Measurements from ENCODE around the gene BATF3.
"Not testable (repeated sequence)": the region's sequence is repeated elsewhere in the genome, so short reads cannot be mapped to it uniquely, and the experiment has no call there.

The BATF3 gene

DNA sequence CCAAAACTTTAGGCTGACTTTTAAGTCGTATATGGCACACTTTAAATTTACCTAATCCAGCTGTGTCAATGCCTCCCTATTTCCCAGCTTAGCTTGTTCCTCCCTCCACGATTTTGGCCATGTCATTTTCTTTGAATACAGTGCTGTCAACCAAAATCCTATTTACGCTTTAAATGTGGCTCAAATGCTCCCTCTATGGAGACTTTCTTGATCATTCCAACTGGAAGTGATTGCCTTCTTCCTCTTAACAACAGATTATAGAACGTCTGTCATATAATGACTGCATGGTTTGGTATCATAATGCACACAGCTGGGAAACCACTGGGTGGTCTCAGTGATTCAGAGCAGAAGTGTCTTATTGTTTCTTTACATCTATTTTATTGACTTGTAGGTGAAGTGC, 18.9 kb upstream of the BATF3 start:
- no peak for ATAC-seq
- H3K9me3 Mint-ChIP-seq, result no peaks in the 10 kb centered on the region
- no peaks in the 10 kb centered on the region for H3K27me3 Mint-ChIP-seq
- H3K4me3 Mint-ChIP-seq, result no peak overlapping the region
- no peak overlapping the region for H3K27ac Mint-ChIP-seq
- H3K4me1 Mint-ChIP-seq, result peaks cover 28% of the 10 kb centered on the region
- H3K36me3 Mint-ChIP-seq, result no peaks in the 10 kb centered on the region

DNA sequence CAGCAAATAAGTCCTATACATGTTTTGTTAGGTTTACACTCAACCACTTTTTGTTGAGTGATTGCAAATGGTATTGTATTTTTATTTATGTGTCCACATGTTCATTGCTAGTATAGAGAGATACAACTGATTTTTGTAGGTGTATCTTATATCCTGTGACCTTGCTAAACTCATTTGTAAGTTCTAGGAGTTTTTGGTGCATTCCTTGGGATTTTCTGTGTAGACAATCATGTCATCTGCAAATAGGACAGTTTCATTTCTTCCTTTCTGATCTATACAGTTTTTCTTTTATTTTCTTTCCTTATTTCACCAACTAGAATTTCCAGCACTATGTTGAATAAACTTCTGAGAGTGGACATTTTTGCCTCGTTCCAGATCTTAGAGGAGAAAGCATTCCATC, 16.5 kb upstream of the BATF3 start:
- Mint-ChIP-seq H3K36me3 (no peaks in the 10 kb centered on the region), H3K4me3 (no peak overlapping the region), H3K27ac (no peak overlapping the region), H3K9me3 (no peaks in the 10 kb centered on the region), H3K4me1 (peaks cover 25% of the 10 kb centered on the region), H3K27me3 (no peaks in the 10 kb centered on the region)
- ATAC-seq, result no peak

DNA sequence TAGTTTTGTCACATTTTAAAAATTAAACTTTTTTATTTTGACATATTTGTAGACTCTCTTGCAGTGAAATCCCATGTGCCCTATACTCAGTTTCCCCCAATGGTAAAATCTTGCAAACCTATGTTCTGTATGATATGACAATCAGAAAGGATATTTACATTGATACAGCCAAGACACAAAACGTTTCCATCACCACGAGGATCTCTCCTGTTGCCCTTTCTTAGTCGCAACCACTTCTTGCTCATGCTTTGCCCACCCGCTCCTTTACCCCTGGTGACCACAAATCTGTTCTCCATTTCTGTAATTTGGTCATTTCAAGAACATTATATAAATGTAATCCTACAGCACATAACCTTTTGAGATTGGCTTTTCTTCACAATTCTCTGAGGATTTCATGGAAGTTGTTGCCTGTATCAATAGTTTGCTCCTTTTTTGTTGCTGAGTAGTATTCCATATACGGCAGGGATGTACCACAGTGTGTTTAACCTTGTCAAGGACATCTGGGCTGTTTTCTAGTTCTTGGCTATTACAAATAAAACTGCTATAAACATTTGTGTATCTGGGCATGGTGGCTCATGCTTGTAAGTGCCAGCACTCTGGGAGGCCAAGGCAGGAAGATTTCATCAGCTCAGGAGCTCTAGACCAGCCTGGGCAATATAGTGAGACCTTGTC, 14.0 kb upstream of the BATF3 start:
- Mint-ChIP-seq H3K4me3 (no peak overlapping the region), H3K27ac (peak overlapping the region; percentile 83), H3K36me3 (no peaks in the 10 kb centered on the region), H3K27me3 (no peaks in the 10 kb centered on the region), H3K4me1 (peaks cover 31% of the 10 kb centered on the region), H3K9me3 (no peaks in the 10 kb centered on the region)
- ATAC-seq, result no peak

DNA sequence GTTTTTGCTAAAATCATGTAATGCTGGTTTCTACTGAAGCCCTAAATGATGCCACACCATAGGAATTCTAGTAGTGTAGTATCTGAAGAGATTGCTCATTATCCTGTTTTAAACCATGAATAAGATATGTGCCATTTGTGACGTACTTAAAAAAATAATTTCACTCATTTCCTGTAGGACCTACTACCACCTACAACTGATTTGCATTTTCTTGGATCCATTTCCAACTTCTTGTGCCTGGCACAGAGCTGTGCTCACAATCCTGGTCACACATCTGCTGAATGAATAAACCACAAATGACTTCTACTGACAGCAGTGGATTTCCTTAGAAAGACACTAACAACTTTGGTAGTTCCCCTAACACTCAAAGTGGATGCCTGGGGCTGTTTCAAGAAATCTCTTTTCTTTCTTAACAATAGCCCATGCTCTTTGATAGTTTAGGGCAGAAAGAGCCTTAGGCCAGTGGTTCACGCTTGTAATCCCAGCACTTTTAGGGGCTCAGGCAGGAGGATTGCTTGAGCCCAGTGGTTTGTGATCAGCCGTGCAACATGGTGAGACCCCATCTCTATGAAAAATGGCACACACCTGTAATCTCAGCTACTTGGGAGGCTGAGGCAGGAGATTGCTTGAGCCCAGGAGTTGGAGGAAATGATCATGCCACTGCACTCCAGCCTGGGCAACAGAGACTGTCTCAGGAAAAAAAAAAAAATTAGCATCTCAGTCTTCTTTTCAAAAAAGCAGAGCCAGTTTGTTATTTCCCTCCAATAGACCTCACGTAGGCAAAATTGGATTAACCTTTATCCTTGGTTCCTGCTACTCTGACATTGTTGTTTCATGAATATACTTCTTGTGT, 13.0 kb upstream of the BATF3 start:
- Mint-ChIP-seq H3K4me1 (peaks cover 31% of the 10 kb centered on the region), H3K4me3 (peak overlapping the region; percentile 29), H3K27me3 (no peaks in the 10 kb centered on the region), H3K27ac (peak overlapping the region; percentile 83), H3K9me3 (no peaks in the 10 kb centered on the region), H3K36me3 (no peaks in the 10 kb centered on the region)
- peak; percentile 92 for ATAC-seq

DNA sequence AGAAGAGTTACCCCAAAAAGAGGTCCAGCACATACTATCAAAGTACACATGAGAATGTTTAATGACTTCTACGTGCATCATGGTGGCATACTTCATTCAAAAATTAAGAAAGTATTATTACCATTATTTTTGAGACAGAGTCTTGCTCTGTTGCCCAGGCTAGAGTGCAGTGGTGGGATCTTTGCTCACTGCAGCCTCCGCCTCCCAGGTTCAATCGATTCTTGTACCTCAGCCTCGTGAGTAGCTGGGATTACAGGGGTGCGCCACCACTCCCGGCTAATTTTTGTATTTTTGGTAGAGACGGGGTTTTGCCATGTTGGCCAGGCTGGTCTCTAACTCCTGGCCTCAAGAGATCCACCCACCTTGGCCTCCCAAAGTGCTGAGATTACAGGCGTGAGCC, 12.3 kb upstream of the BATF3 start:
- not testable (repeated sequence) for H3K36me3 Mint-ChIP-seq, ATAC-seq, H3K9me3 Mint-ChIP-seq, H3K27me3 Mint-ChIP-seq, H3K4me3 Mint-ChIP-seq
- peaks cover 31% of the 10 kb centered on the region for H3K4me1 Mint-ChIP-seq
- peak overlapping the region; percentile 83 for H3K27ac Mint-ChIP-seq

DNA sequence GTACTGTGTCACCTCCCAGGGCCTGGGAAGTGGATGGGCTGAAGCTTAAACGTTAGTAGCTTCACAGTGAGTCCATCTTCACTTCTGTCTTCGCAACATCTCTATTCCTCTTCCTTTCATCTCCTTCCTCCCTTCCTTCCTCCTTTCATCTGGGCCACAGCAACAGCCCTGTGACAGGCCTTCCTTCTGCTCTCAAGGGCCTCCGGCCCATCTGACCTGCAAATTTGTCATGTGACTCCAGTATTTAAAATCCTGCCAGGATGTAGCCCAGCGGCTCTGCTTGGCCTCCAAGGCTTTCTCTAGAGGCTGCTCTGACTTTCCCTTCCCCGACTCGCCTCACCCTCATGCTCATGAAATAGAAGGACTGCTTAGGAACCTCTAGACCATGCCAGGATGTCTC, 10.9 kb upstream of the BATF3 start:
- ATAC-seq, result no peak
- Mint-ChIP-seq H3K4me3 (no peak overlapping the region), H3K9me3 (no peaks in the 10 kb centered on the region), H3K27me3 (no peaks in the 10 kb centered on the region), H3K36me3 (no peaks in the 10 kb centered on the region), H3K4me1 (peaks cover 24% of the 10 kb centered on the region), H3K27ac (peak overlapping the region; percentile 16)

DNA sequence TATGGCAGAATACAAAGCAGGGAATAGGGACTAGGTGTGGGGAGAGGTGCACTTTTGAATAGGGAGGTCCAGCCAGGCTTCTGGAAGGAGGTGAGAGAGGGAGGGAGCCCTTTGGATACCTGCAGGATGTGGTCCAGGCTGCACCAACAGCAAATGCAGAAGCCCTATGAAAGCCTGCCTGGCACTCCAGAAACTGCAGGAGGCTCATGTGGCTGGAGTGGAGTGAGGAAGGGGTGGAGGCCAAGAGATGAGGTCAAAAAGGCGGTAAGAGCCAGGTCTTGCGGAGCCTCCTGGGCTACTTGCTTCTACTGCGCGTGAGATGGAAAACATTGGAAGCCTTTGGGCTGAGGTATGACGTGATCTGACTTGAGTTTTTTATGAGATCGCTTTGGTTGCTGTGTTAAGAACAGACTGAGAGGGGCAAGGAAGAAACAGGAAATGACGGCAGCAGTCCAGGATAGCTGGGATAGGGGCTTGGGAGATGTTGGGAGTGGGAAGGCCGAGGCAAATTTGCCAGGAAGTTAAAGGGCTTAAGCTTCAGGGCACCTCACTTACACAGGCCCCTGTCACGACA, 4.4 kb upstream of the BATF3 start:
- Mint-ChIP-seq H3K27ac (no peak overlapping the region), H3K36me3 (no peaks in the 10 kb centered on the region), H3K4me1 (peaks cover 45% of the 10 kb centered on the region), H3K9me3 (no peaks in the 10 kb centered on the region), H3K4me3 (no peak overlapping the region), H3K27me3 (no peaks in the 10 kb centered on the region)
- ATAC-seq, result no peak

DNA sequence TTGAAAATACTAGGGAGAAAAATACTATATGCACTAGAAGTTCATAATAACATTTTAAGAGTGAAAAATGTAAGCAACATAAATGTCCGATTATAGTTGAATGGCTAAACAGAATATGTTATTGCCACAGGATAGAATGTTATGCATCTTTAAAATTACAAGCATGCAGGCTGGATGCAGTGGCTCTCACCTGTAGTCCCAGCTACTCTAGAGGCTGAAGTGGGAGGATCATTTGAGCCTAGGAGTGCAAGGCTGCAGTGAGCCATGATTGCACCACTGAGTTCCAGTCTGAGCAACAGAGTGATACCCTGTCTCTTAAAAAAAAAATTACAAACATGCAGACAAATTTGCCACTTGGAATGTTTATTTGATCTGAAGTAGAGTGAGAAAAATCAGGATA, 3.0 kb upstream of the BATF3 start:
- Mint-ChIP-seq H3K27me3 (no peaks in the 10 kb centered on the region), H3K4me1 (peaks cover 58% of the 10 kb centered on the region), H3K27ac (no peak overlapping the region), H3K4me3 (no peak overlapping the region), H3K36me3 (no peaks in the 10 kb centered on the region), H3K9me3 (no peaks in the 10 kb centered on the region)
- no peak for ATAC-seq

DNA sequence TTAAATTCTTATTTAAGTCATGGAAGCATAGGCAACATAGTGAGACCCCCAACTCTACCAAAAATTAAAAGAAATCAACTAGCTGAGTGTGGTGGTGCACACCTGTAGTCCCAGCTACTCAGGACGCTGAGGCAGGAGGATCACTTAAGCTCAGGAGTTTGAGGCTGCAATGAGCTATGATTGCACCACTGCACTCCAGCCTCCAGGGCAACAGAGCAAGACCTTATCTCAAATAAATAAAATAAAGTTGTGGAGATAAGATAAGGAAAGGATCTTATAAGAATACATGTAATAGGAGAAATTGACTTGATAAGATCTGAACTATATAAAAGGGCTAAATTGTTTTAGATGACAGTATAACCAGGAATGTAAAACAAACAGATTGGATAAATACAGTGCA, 2.3 kb upstream of the BATF3 start:
- peaks cover 66% of the 10 kb centered on the region for H3K4me1 Mint-ChIP-seq
- H3K27ac Mint-ChIP-seq, result peak overlapping the region; percentile 87
- H3K9me3 Mint-ChIP-seq, result no peaks in the 10 kb centered on the region
- H3K27me3 Mint-ChIP-seq, result no peaks in the 10 kb centered on the region
- peaks cover 3% of the 10 kb centered on the region for H3K36me3 Mint-ChIP-seq
- no peak for ATAC-seq
- H3K4me3 Mint-ChIP-seq, result no peak overlapping the region

DNA sequence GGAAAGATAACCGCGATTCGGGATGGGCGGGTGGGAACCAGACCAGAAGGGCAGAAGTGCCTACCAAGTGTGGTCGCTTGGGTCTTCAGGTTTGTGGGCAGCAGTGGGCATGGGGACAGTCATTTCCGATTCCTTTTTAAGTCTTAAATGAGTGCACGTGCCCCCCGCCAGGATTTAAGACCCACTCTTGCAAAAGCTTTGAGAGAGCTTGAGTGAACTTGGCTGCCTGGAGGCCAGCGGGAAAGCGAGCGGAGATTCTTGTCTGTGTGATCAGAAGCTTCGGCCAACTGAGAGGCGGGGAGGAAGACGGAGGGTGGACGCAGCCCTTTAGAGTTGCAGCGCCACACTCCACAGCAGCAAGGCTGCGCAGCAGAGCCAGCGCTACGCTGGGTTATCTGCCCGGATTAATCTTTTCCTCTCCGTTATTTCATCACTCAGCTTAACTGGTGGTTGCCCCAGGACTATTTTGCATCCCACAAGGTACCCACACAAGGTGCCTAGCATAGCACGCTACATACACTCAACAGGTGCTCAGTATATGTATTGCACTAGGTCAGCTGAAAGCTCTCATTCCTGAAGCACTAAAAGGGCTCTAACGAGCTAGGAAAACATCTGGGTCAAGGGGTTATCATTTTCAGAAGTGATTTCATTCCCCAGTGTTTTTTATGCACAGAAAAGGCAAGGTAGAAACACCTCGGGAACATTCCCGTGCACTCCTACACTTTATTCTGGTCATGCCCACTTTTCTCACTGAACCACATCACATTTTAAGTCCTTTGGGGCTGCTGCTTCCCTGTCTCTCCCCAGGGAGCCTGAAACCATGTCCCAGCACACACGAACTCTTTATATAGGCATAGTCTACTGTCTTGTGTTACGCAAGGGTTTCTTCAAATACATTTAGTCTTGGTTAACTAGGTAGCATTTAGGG, 1.5 kb upstream of the BATF3 start:
- ATAC-seq, result peak; percentile 77

DNA sequence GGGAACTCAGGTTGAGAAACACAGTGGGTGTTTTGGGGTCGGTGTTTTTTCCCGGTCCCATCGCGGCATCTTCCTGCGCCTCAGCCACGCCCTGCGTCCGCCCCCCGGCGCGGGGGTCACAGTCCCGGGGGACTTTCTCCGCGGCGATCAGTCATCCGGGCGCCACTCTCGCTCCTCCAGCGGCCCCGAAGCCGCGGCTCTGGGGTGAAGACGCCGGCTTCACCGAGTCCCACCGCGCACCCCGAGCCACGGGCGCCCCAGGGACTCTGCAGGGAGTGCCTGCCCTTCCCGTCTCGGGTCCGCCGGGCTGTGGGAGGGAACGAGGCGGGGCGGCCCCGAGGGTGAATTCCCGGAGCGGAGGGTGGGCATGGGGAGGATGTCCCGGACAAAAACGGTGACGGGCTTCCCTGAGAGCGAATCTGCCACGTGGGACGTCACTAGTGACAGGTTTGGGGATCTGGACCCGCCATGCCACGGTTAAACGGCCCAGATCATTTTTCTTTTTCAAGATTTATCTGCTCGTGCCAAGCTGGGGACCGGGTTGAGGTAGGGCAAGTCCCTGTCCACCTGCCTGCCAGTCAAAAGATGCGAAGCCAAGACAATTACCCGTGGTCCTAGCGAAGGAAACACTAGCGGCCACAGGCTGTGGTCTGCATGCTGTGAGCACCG, 717 bp upstream of the BATF3 start:
- Mint-ChIP-seq H3K9me3 (no peaks in the 10 kb centered on the region), H3K27ac (peak overlapping the region; percentile 87), H3K4me3 (peak overlapping the region; percentile 91), H3K4me1 (peaks cover 80% of the 10 kb centered on the region), H3K36me3 (peaks cover 18% of the 10 kb centered on the region), H3K27me3 (peaks cover 7% of the 10 kb centered on the region)
- ATAC-seq, result peak; percentile 64

More for the DNA sequence above, 1.5 kb upstream of the BATF3 start:
- Mint-ChIP-seq H3K9me3 (no peaks in the 10 kb centered on the region), H3K4me1 (peaks cover 73% of the 10 kb centered on the region), H3K4me3 (peak overlapping the region; percentile 91), H3K27ac (peak overlapping the region; percentile 87), H3K27me3 (no peaks in the 10 kb centered on the region), H3K36me3 (peaks cover 10% of the 10 kb centered on the region)

DNA sequence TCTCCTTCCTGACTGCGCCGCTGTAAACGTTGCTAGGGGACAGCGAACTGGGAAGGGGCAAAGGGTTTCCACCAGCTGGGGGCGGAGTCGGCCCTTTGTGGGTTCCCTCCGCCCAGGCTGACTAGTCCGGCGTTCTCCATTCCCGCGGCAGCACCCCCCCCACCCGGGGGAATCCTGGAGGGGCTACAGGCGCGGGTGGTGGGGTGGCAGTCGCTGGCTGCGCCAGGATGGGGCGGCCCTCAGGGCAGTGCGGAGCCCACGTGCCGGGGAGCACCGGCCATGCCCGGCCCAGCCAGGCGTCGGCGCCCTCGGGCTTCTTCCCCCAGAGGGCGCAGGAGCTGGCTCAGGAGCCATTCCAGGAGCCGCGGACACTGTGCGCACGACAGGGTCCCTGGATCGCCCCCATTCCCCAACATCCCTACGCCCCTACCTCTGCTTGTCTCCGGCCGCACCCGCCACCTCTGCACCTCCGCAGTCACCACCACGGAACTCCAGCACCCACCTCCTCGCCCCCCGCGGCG, 476 bp downstream of the BATF3 start:
- peaks cover 28% of the 10 kb centered on the region for H3K36me3 Mint-ChIP-seq
- H3K9me3 Mint-ChIP-seq, result no peaks in the 10 kb centered on the region
- ATAC-seq, result peak; percentile 75
- peak overlapping the region; percentile 87 for H3K27ac Mint-ChIP-seq
- peaks cover 76% of the 10 kb centered on the region for H3K4me1 Mint-ChIP-seq
- H3K27me3 Mint-ChIP-seq, result peaks cover 9% of the 10 kb centered on the region
- peak overlapping the region; percentile 91 for H3K4me3 Mint-ChIP-seq

DNA sequence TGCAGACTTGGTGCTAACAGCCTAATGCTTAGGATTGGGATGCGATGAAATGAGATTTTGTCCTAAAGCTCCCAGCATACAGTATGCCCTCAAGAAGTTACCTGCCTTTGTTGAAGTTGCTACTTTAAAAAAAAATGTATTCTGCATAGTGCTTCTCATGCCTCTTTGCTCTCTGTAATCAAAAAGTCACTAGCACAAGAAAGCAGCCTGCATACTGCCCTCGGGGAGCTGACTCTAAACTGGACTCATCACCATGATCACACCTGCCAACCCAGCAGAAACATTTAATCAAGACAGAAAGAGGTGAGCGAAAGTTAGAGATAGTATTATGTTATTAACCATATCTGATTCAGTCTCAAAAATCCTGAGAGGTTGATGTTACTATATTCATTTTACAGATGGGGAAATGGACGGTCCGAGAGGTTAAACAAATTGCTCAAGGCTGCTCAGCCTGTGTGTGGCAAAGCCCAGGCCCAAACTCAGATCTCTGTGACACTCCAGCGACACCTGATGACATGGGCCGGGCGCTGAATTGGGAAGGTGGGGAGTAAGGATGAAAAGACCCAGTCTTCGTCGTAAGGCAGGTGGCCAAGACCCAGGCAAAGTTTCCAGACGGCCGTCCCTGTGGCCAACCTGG, 1.1 kb downstream of the BATF3 start:
- Mint-ChIP-seq H3K4me1 (peaks cover 71% of the 10 kb centered on the region), H3K27me3 (peaks cover 9% of the 10 kb centered on the region), H3K9me3 (no peaks in the 10 kb centered on the region), H3K4me3 (peak overlapping the region; percentile 91), H3K36me3 (peaks cover 34% of the 10 kb centered on the region), H3K27ac (peak overlapping the region; percentile 87)
- ATAC-seq, result no peak
